ENCODE results near the gene GRPEL2.

GRPEL2 gene

DNA sequence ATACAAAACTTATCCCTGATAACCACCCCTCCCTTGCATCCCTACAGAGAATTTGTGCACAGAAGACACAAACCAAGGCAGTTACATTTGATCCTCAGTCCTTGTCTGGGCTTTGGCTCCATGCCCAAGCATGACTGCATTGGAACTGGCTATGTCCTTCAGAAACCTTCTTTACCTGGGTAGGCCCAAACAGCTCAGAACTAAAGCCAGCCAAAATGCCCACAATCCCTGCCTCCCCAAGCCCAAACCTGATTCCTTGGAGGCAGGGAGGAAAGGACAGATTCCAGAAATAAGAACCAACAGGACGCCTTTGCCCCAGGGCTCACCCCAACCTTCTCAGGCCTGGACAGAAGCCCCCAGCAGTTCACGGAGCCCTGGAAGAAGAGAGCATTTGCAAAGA is 25.6 kb downstream of the GRPEL2 start:
- no peaks in the 10 kb centered on the region for H3K36me3 ChIP-seq (ENCODE audit: insufficient read depth, low read length)
- H3K27me3 ChIP-seq (ENCODE audit: insufficient read depth, low read length): no peaks in the 10 kb centered on the region
- H3K4me1 ChIP-seq (ENCODE audit: insufficient read depth, low read length): peaks cover 4% of the 10 kb centered on the region; the same call in 1 of the 2 replicates
- H3K4me3 ChIP-seq (ENCODE audit: low read length): no peak overlapping the region
- H3K27ac ChIP-seq (ENCODE audit: low read depth, low read length): no peak overlapping the region
- H3K9ac ChIP-seq (ENCODE audit: low read depth, low read length): no peak overlapping the region
- H3K9me3 ChIP-seq (ENCODE audit: insufficient read depth, low read depth, low read length): no peaks in the 10 kb centered on the region
- 83% methylated on average over 2 of the region's 2 CpGs for WGBS

DNA sequence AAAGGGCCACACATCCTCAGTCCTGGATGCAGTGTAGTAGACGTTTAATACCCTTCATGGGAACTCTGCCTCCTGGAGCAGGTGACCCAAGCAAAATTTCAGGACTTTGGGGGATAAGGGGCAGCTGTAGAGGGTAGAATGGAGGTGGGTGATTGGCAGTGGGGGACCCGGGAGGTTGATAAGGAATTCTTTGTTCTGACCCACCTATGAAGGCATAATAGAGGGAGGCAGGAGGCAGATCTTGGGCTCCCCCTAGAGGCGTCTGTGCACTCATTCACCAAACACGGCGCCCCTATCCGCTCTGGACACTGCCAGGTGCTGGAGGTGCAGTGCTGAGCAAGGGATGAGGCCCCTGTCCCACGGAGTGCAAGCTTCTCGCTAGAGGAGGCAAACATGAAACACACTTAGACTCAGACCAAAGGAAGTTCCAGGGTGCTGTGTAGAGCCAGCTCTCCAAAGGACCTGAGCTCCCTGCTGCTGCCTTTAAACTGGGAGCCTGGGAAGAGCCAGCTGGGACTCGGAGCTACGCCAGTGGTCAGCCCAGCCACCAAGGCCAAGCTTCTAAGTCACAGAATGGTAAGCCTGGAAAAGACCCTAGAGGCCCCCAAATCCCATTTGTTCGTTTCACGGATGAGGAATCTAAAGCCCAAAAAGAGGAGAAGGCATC is 26.1 kb downstream of the GRPEL2 start:
- Histone ChIP-seq H3K36me3 (ENCODE audit: insufficient read depth, low read length) (no peaks in the 10 kb centered on the region), H3K4me3 (ENCODE audit: low read length) (no peak overlapping the region), H3K4me1 (ENCODE audit: insufficient read depth, low read length) (peaks cover 4% of the 10 kb centered on the region; the same call in 1 of the 2 replicates), H3K9ac (ENCODE audit: low read depth, low read length) (no peak overlapping the region), H3K27ac (ENCODE audit: low read depth, low read length) (no peak overlapping the region), H3K27me3 (ENCODE audit: insufficient read depth, low read length) (no peaks in the 10 kb centered on the region), H3K9me3 (ENCODE audit: insufficient read depth, low read depth, low read length) (no peaks in the 10 kb centered on the region)
- 54% methylated on average over 12 of the region's 12 CpGs for WGBS

DNA sequence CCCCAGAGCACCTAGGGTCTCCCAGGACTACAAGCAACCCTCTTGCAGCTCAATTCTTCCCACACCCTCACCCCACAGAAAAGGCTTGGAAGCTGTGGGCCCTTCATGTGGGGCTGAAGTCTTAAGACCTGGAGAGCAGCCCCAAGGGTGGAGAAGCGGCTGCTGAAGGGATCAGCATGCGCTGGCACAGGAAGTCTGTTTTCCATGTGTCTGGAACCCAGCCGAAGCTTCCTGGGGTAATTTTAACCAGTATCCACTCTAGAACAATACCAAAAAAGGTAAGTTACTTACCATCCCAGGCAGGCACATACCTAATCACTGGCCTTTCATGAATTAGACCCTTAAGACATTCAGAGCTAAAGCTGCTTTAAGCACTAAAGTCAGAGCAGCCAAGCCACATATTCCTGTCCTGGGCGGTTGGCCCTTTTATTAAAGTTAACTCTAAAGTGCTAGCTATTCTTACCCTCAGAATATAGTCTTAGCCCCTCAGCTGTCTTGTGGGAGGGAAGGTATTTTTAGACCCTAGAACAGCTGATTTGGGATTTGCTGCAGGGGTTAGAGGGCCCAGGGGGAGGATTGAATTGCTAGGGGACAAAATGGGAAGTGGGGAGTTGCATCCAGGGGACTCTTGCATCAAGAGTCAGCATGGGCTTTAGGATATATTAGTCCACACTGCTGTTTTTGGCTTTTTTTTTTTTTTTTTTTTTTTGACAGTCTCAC is 26.9 kb downstream of the GRPEL2 start:
- 95% methylated on average over 4 of the region's 4 CpGs for WGBS

DNA sequence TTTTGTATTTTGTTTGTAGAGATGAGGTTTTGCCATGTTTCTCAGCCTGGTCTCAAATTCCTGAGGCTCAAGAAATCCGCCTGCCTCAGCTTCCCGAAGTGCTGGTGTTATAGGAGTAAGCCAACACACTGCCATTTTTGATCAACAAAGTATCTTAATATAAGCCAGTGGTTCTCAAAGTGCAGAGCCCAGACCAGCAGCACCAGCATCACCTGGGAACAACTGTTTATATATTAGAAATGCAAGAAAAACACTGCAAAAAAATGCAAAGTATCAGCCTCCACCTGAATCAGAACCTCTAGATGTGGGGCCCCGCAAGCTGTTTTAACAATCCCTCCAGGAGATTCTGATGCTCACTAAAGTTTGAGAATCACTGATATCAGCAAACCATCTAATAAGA is 27.6 kb downstream of the GRPEL2 start:
- no peak overlapping the region for H3K27ac ChIP-seq (ENCODE audit: low read depth, low read length)
- no peaks in the 10 kb centered on the region for H3K9me3 ChIP-seq (ENCODE audit: insufficient read depth, low read depth, low read length)
- no peak overlapping the region for H3K4me3 ChIP-seq (ENCODE audit: low read length)
- H3K4me1 ChIP-seq (ENCODE audit: insufficient read depth, low read length): peaks cover 4% of the 10 kb centered on the region; the same call in 1 of the 2 replicates
- H3K9ac ChIP-seq (ENCODE audit: low read depth, low read length): no peak overlapping the region
- WGBS: 93% methylated on average over 3 of the region's 3 CpGs
- no peaks in the 10 kb centered on the region for H3K36me3 ChIP-seq (ENCODE audit: insufficient read depth, low read length)
- no peaks in the 10 kb centered on the region for H3K27me3 ChIP-seq (ENCODE audit: insufficient read depth, low read length)

More for the DNA sequence above, 26.9 kb downstream of the GRPEL2 start:
- H3K27ac ChIP-seq (ENCODE audit: low read depth, low read length): no peak overlapping the region
- no peaks in the 10 kb centered on the region for H3K36me3 ChIP-seq (ENCODE audit: insufficient read depth, low read length)
- no peaks in the 10 kb centered on the region for H3K9me3 ChIP-seq (ENCODE audit: insufficient read depth, low read depth, low read length)
- H3K27me3 ChIP-seq (ENCODE audit: insufficient read depth, low read length): no peaks in the 10 kb centered on the region
- no peak overlapping the region for H3K4me3 ChIP-seq (ENCODE audit: low read length)
- H3K9ac ChIP-seq (ENCODE audit: low read depth, low read length): no peak overlapping the region
- H3K4me1 ChIP-seq (ENCODE audit: insufficient read depth, low read length): peaks cover 4% of the 10 kb centered on the region; the same call in 1 of the 2 replicates

DNA sequence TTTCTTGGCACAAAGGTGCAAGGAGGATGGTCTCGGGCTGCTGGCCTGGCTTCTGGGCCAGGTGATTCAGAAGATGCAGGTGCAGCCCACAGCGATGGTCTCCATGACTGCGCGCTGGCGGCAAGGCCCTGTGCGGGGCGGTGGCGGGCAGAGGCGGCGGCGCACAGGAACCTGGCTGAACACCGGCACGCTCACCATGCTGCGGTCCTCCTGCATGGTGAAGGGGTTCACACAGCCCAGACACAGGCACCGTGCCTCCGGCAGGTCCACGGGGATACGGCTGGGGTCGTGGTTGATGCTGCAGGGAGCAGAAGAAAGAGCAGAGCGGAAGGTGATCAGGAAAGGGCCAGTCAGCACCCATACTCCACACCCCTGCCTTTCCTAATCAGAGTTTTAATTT is 29.0 kb downstream of the GRPEL2 start:
- H3K4me1 ChIP-seq (ENCODE audit: insufficient read depth, low read length): peaks cover 4% of the 10 kb centered on the region; the same call in 1 of the 2 replicates
- H3K4me3 ChIP-seq (ENCODE audit: low read length): no peak overlapping the region
- no peaks in the 10 kb centered on the region for H3K9me3 ChIP-seq (ENCODE audit: insufficient read depth, low read depth, low read length)
- WGBS: 96% methylated on average over 20 of the region's 20 CpGs
- H3K9ac ChIP-seq (ENCODE audit: low read depth, low read length): no peak overlapping the region
- no peaks in the 10 kb centered on the region for H3K36me3 ChIP-seq (ENCODE audit: insufficient read depth, low read length)
- no peaks in the 10 kb centered on the region for H3K27me3 ChIP-seq (ENCODE audit: insufficient read depth, low read length)
- H3K27ac ChIP-seq (ENCODE audit: low read depth, low read length): no peak overlapping the region

- no peak overlapping the region for H3K27ac ChIP-seq (ENCODE audit: low read depth, low read length)
- H3K9ac ChIP-seq (ENCODE audit: low read depth, low read length): no peak overlapping the region
- no peaks in the 10 kb centered on the region for H3K27me3 ChIP-seq (ENCODE audit: insufficient read depth, low read length)
- peaks cover 4% of the 10 kb centered on the region; the same call in 1 of the 2 replicates for H3K4me1 ChIP-seq (ENCODE audit: insufficient read depth, low read length)
- 93% methylated on average over 2 of the region's 3 CpGs for WGBS
- H3K9me3 ChIP-seq (ENCODE audit: insufficient read depth, low read depth, low read length): no peaks in the 10 kb centered on the region
- no peak overlapping the region for H3K4me3 ChIP-seq (ENCODE audit: low read length)
- no peaks in the 10 kb centered on the region for H3K36me3 ChIP-seq (ENCODE audit: insufficient read depth, low read length)
These were observed 29.5 kb downstream of the GRPEL2 start for GRCh38 chr5:149374801-149375200.

- no peaks in the 10 kb centered on the region for H3K27me3 ChIP-seq (ENCODE audit: insufficient read depth, low read length)
- H3K9ac ChIP-seq (ENCODE audit: low read depth, low read length): no peak overlapping the region
- peaks cover 4% of the 10 kb centered on the region; the same call in 1 of the 2 replicates for H3K4me1 ChIP-seq (ENCODE audit: insufficient read depth, low read length)
- no peak overlapping the region for H3K4me3 ChIP-seq (ENCODE audit: low read length)
- 91% methylated on average over 6 of the region's 6 CpGs for WGBS
- no peaks in the 10 kb centered on the region for H3K36me3 ChIP-seq (ENCODE audit: insufficient read depth, low read length)
- no peaks in the 10 kb centered on the region for H3K9me3 ChIP-seq (ENCODE audit: insufficient read depth, low read depth, low read length)
- no peak overlapping the region for H3K27ac ChIP-seq (ENCODE audit: low read depth, low read length)
These were observed 30.1 kb downstream of the GRPEL2 start for GRCh38 chr5:149375434-149375833.

- Histone ChIP-seq H3K36me3 (ENCODE audit: insufficient read depth, low read length) (no peaks in the 10 kb centered on the region), H3K9ac (ENCODE audit: low read depth, low read length) (no peak overlapping the region), H3K27me3 (ENCODE audit: insufficient read depth, low read length) (no peaks in the 10 kb centered on the region), H3K9me3 (ENCODE audit: insufficient read depth, low read depth, low read length) (no peaks in the 10 kb centered on the region), H3K27ac (ENCODE audit: low read depth, low read length) (no peak overlapping the region), H3K4me1 (ENCODE audit: insufficient read depth, low read length) (peaks cover 3% of the 10 kb centered on the region; the same call in 1 of the 2 replicates), H3K4me3 (ENCODE audit: low read length) (no peak overlapping the region)
- WGBS: 94% methylated on average over 12 of the region's 12 CpGs
These were observed 30.8 kb downstream of the GRPEL2 start for GRCh38 chr5:149376104-149376503.

GRCh38 chr5:149376711-149377447 is 31.6 kb downstream of the GRPEL2 start:
- Histone ChIP-seq H3K9ac (ENCODE audit: low read depth, low read length) (no peak overlapping the region), H3K4me3 (ENCODE audit: low read length) (no peak overlapping the region), H3K4me1 (ENCODE audit: insufficient read depth, low read length) (0 out of 2 replicates have a peak, but pooled peaks cover 4% of the 10 kb centered on the region), H3K27ac (ENCODE audit: low read depth, low read length) (no peak overlapping the region), H3K36me3 (ENCODE audit: insufficient read depth, low read length) (no peaks in the 10 kb centered on the region), H3K27me3 (ENCODE audit: insufficient read depth, low read length) (no peaks in the 10 kb centered on the region), H3K9me3 (ENCODE audit: insufficient read depth, low read depth, low read length) (no peaks in the 10 kb centered on the region)
- WGBS: 94% methylated on average over 7 of the region's 7 CpGs

GRCh38 chr5:149378241-149378820 is 33.0 kb downstream of the GRPEL2 start:
- Histone ChIP-seq H3K4me1 (ENCODE audit: insufficient read depth, low read length) (0 out of 2 replicates have a peak, but pooled peaks cover 4% of the 10 kb centered on the region), H3K9ac (ENCODE audit: low read depth, low read length) (no peak overlapping the region), H3K27ac (ENCODE audit: low read depth, low read length) (no peak overlapping the region), H3K27me3 (ENCODE audit: insufficient read depth, low read length) (no peaks in the 10 kb centered on the region), H3K36me3 (ENCODE audit: insufficient read depth, low read length) (no peaks in the 10 kb centered on the region), H3K4me3 (ENCODE audit: low read length) (no peak overlapping the region), H3K9me3 (ENCODE audit: insufficient read depth, low read depth, low read length) (no peaks in the 10 kb centered on the region)
- 75% methylated on average over 5 of the region's 5 CpGs for WGBS

All from HUES64 (cell line).